SJSA1 (cell line): ENCODE data around the gene AKAP6. TPM values are rescaled to one million over a fixed set of nuclear protein-coding genes. Genes with fewer than 3 reads are reported as not detected.

Source experiments
- DNase-seq, 2 experiments: peaks; one replicate each; pipeline ENCODE4 v3.0.0-alpha.2; 2015 to 2020; ENCODE audit warnings: low spot score in 2 of 2, low read depth in 1 of 2
- H3K27ac ChIP-seq: fragments of 250-450 bp; sonication (Bioruptor Pico); 2 replicates; pipeline ENCODE4 v1.5.1; 2020; ENCODE audit warnings: mild to moderate bottlenecking, moderate library complexity
- H3K27me3 ChIP-seq: fragments of 250-450 bp; sonication (Bioruptor Pico); replicated peaks from 2 replicates; pipeline ENCODE4 v1.5.1; 2020; ENCODE audit warnings: mild to moderate bottlenecking, moderate library complexity
- H3K36me3 ChIP-seq: fragments of 250-450 bp; sonication (Bioruptor Pico); 2 replicates; pipeline ENCODE4 v1.5.1; 2020; ENCODE audit warnings: mild to moderate bottlenecking
- H3K4me1 ChIP-seq: fragments of 250-450 bp; sonication (Bioruptor Pico); replicated peaks from 2 replicates; pipeline ENCODE4 v1.6.1; 2021; ENCODE audit warnings: mild to moderate bottlenecking
- H3K4me3 ChIP-seq: fragments of 250-450 bp; sonication (Bioruptor Pico); 2 replicates; pipeline ENCODE4 v1.5.1; 2020; ENCODE audit warnings: mild to moderate bottlenecking
- H3K9me3 ChIP-seq: fragments of 250-450 bp; sonication (Bioruptor Pico); replicated peaks from 2 replicates; pipeline ENCODE4 v1.5.1; 2020; ENCODE audit warnings: mild to moderate bottlenecking
- total RNA-seq: library from RNA; depleted of rRNA; stranded (reverse); fragments of >200 nt; shearing (Covaris generic); gene quantifications from 2 replicates; pipeline ENCODE4 v1.2.3, GENCODE V29; 2014

AKAP6 gene
- total RNA-seq, 1 experiment from 2014 or later = 3.8 TPM

GRCh38 chr14:32584079-32584478, 255.0 kb downstream of the AKAP6 start:
- Histone ChIP-seq H3K27ac (no peak overlapping the region), H3K4me3 (no peak overlapping the region), H3K4me1 (no peaks in the 10 kb centered on the region), H3K27me3 (no peaks in the 10 kb centered on the region), H3K9me3 (peaks cover 9% of the 10 kb centered on the region), H3K36me3 (no peaks in the 10 kb centered on the region)
- DNase-seq = no peak

GRCh38 chr14:32587461-32587860, 258.4 kb downstream of the AKAP6 start:
- no peak for DNase-seq
- H3K9me3 ChIP-seq = peaks cover 9% of the 10 kb centered on the region
- H3K27ac ChIP-seq = no peak overlapping the region
- H3K4me3 ChIP-seq = no peak overlapping the region
- no peaks in the 10 kb centered on the region for H3K27me3 ChIP-seq
- no peaks in the 10 kb centered on the region for H3K36me3 ChIP-seq
- H3K4me1 ChIP-seq = no peaks in the 10 kb centered on the region

- no peaks in the 10 kb centered on the region for H3K4me1 ChIP-seq
- peaks cover 9% of the 10 kb centered on the region for H3K9me3 ChIP-seq
- no peak for DNase-seq
- no peak overlapping the region for H3K27ac ChIP-seq
- no peak overlapping the region for H3K4me3 ChIP-seq
- no peaks in the 10 kb centered on the region for H3K27me3 ChIP-seq
- H3K36me3 ChIP-seq = no peaks in the 10 kb centered on the region
Measured at GRCh38 chr14:32588448-32589320, 259.6 kb downstream of the AKAP6 start.

- Histone ChIP-seq H3K27ac (no peak overlapping the region), H3K36me3 (no peaks in the 10 kb centered on the region), H3K4me1 (no peaks in the 10 kb centered on the region), H3K27me3 (no peaks in the 10 kb centered on the region), H3K4me3 (no peak overlapping the region), H3K9me3 (peaks cover 9% of the 10 kb centered on the region)
- DNase-seq = no peak
Measured at GRCh38 chr14:32590157-32590556, 261.1 kb downstream of the AKAP6 start.

- H3K9me3 ChIP-seq = peaks cover 4% of the 10 kb centered on the region; the same call in 1 of the 2 replicates
- H3K4me1 ChIP-seq = no peaks in the 10 kb centered on the region
- H3K27ac ChIP-seq = no peak overlapping the region
- no peaks in the 10 kb centered on the region for H3K36me3 ChIP-seq
- H3K4me3 ChIP-seq = no peak overlapping the region
- DNase-seq = no peak
- no peaks in the 10 kb centered on the region for H3K27me3 ChIP-seq
Measured at GRCh38 chr14:32593290-32593942, 264.3 kb downstream of the AKAP6 start.

- no peaks in the 10 kb centered on the region for H3K4me1 ChIP-seq
- no peak overlapping the region for H3K4me3 ChIP-seq
- no peaks in the 10 kb centered on the region for H3K27me3 ChIP-seq
- H3K9me3 ChIP-seq = no peaks in the 10 kb centered on the region
- no peak for DNase-seq
- H3K27ac ChIP-seq = no peak overlapping the region
- no peaks in the 10 kb centered on the region for H3K36me3 ChIP-seq
Measured at GRCh38 chr14:32594766-32595165, 265.7 kb downstream of the AKAP6 start.

- no peak for DNase-seq
- H3K36me3 ChIP-seq = no peaks in the 10 kb centered on the region
- H3K4me3 ChIP-seq = no peak overlapping the region
- no peaks in the 10 kb centered on the region for H3K27me3 ChIP-seq
- H3K4me1 ChIP-seq = no peaks in the 10 kb centered on the region
- no peaks in the 10 kb centered on the region for H3K9me3 ChIP-seq
- H3K27ac ChIP-seq = no peak overlapping the region
Measured at GRCh38 chr14:32595497-32595896, 266.4 kb downstream of the AKAP6 start.

GRCh38 chr14:32596390-32596789, 267.3 kb downstream of the AKAP6 start:
- no peaks in the 10 kb centered on the region for H3K27me3 ChIP-seq
- DNase-seq = no peak
- H3K4me1 ChIP-seq = no peaks in the 10 kb centered on the region
- no peaks in the 10 kb centered on the region for H3K36me3 ChIP-seq
- no peak overlapping the region for H3K27ac ChIP-seq
- H3K9me3 ChIP-seq = no peaks in the 10 kb centered on the region
- H3K4me3 ChIP-seq = no peak overlapping the region

GRCh38 chr14:32597771-32598170, 268.7 kb downstream of the AKAP6 start:
- Histone ChIP-seq H3K27ac (no peak overlapping the region), H3K4me1 (no peaks in the 10 kb centered on the region), H3K4me3 (no peak overlapping the region), H3K27me3 (no peaks in the 10 kb centered on the region), H3K36me3 (no peaks in the 10 kb centered on the region), H3K9me3 (no peaks in the 10 kb centered on the region)
- no peak for DNase-seq

- Histone ChIP-seq H3K4me1 (no peaks in the 10 kb centered on the region), H3K9me3 (no peaks in the 10 kb centered on the region), H3K27ac (no peak overlapping the region), H3K4me3 (no peak overlapping the region), H3K36me3 (no peaks in the 10 kb centered on the region), H3K27me3 (no peaks in the 10 kb centered on the region)
- no peak for DNase-seq
Measured at GRCh38 chr14:32601069-32601468, 272.0 kb downstream of the AKAP6 start.

- H3K9me3 ChIP-seq = no peaks in the 10 kb centered on the region
- no peaks in the 10 kb centered on the region for H3K4me1 ChIP-seq
- no peak overlapping the region for H3K27ac ChIP-seq
- no peaks in the 10 kb centered on the region for H3K36me3 ChIP-seq
- no peak overlapping the region for H3K4me3 ChIP-seq
- DNase-seq = no peak
- no peaks in the 10 kb centered on the region for H3K27me3 ChIP-seq
Measured at GRCh38 chr14:32601906-32602305, 272.8 kb downstream of the AKAP6 start.

- Histone ChIP-seq H3K4me3 (no peak overlapping the region), H3K36me3 (no peaks in the 10 kb centered on the region), H3K27me3 (no peaks in the 10 kb centered on the region), H3K9me3 (no peaks in the 10 kb centered on the region), H3K27ac (no peak overlapping the region), H3K4me1 (no peaks in the 10 kb centered on the region)
- DNase-seq = no peak
Measured at GRCh38 chr14:32602699-32603098, 273.6 kb downstream of the AKAP6 start.

- Histone ChIP-seq H3K36me3 (no peaks in the 10 kb centered on the region), H3K27ac (no peak overlapping the region), H3K9me3 (no peaks in the 10 kb centered on the region), H3K4me3 (no peak overlapping the region), H3K27me3 (no peaks in the 10 kb centered on the region), H3K4me1 (no peaks in the 10 kb centered on the region)
- DNase-seq = no peak
Measured at GRCh38 chr14:32603992-32604565, 275.0 kb downstream of the AKAP6 start.

- H3K27me3 ChIP-seq = no peaks in the 10 kb centered on the region
- no peak for DNase-seq
- no peaks in the 10 kb centered on the region for H3K36me3 ChIP-seq
- H3K9me3 ChIP-seq = no peaks in the 10 kb centered on the region
- no peak overlapping the region for H3K27ac ChIP-seq
- H3K4me3 ChIP-seq = no peak overlapping the region
- H3K4me1 ChIP-seq = no peaks in the 10 kb centered on the region
Measured at GRCh38 chr14:32606301-32606700, 277.2 kb downstream of the AKAP6 start.
